ENCODE measurements around the gene SAMD9. TPM values are rescaled to one million over a fixed set of nuclear protein-coding genes. Genes with fewer than 3 reads are reported as not detected.
"Not testable (repeated sequence)": the region's sequence is repeated elsewhere in the genome, so short reads cannot be mapped to it uniquely, and the experiment has no call there.

The SAMD9 gene
- total RNA-seq, 1 experiment from 2014 or later = 6.0 TPM

DNA sequence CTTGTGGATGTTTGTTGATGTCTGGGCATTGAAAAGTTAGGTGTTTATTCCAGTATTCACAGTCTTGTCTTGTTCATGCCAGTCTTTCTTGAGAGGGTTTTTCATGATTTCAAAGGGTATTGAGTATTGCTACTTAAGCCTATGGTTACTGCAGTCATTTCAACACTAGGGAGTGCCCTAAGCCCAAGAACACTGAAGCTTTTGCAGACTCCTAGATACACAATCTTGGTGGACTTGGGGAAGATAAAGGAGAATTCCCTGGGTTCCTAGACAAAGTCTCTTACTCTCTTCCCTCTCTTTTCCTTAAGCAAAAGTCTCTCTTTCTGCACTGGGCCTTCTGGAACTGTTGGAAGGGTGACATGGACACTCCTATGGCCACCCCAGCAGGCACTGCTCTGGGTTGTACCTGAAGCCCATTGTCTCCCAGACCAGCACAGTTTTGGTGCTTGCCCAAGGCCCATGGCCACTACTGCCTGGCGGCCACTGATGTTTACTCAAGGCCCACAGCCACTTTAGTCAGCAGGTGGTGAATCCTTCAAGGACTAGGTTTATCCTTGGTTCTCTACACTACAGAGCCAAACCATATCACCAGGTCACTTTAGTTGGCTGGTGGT lies 24.9 kb downstream of the SAMD9 start:
- Histone ChIP-seq H3K27me3 (ENCODE audit: control insufficient read depth, insufficient read depth, low read length) (peaks cover 3% of the 10 kb centered on the region; the same call in 1 of the 2 replicates), H3K4me1 (ENCODE audit: control insufficient read depth, insufficient read depth, low read length) (no peaks in the 10 kb centered on the region)
- TF ChIP-seq, protein P1, sequence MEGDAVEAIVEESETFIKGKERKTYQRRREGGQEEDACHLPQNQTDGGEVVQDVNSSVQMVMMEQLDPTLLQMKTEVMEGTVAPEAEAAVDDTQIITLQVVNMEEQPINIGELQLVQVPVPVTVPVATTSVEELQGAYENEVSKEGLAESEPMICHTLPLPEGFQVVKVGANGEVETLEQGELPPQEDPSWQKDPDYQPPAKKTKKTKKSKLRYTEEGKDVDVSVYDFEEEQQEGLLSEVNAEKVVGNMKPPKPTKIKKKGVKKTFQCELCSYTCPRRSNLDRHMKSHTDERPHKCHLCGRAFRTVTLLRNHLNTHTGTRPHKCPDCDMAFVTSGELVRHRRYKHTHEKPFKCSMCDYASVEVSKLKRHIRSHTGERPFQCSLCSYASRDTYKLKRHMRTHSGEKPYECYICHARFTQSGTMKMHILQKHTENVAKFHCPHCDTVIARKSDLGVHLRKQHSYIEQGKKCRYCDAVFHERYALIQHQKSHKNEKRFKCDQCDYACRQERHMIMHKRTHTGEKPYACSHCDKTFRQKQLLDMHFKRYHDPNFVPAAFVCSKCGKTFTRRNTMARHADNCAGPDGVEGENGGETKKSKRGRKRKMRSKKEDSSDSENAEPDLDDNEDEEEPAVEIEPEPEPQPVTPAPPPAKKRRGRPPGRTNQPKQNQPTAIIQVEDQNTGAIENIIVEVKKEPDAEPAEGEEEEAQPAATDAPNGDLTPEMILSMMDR (IDR thresholded peaks at IDR 0.05) = peak; percentile 35; the same call in 1 of the 2 replicates
- no peak for TF ChIP-seq POLR2AphosphoS5 (IDR thresholded peaks at IDR 0.05; ENCODE audit: low read depth, low read length)

DNA sequence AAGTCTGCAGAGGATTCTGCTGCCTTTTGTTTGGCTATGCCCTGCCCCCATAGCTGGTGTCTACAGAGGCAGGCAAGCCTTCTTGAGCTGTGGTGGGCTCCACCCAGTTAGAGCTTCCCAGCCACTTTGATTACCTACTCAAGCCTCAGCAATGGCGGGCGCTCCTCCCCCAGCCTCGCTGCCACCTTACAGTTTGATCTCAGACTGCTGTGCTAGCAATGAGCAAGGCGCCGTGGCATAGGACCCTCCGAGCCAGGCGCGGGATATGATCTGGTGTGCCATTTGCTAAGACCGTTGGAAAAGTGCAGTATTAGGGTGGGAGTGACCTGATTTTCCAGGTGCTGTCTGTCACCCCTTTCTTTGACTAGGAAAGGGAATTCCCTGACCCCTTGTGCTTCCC lies 44.4 kb downstream of the SAMD9 start:
- H3K4me3 ChIP-seq (ENCODE audit: low read depth in 2 of 2, low read length in 2 of 2); H3K27me3 ChIP-seq (ENCODE audit: control insufficient read depth, insufficient read depth, low read length); POLR2A ChIA-PET; H3K27ac ChIP-seq (ENCODE audit: low read length); H3K36me3 ChIP-seq (ENCODE audit: control insufficient read depth, insufficient read depth, low read length); CTCF ChIA-PET; BruUV-seq (replicated peaks); ATAC-seq; in situ Hi-C loops (cut with HindIII; ENCODE audit: low pct_unique_long_range_greater_than_20kb, low sequenced_read_pairs); H3K4me1 ChIP-seq (ENCODE audit: control insufficient read depth, insufficient read depth, low read length); H3K9me3 ChIP-seq (ENCODE audit: control insufficient read depth, insufficient read depth, low read depth, low read length); DNase-seq (ENCODE audit: low read depth, low spot score); intact Hi-C loops (cut with micrococcal nuclease; ENCODE audit: unreplicated experiment): not testable (repeated sequence)

More for the DNA sequence above, 24.9 kb downstream of the SAMD9 start:
- Histone ChIP-seq H3K4me3 (ENCODE audit: low read depth in 2 of 2, low read length in 2 of 2) (no peak overlapping the region), H3K9me3 (ENCODE audit: control insufficient read depth, insufficient read depth, low read depth, low read length) (no peaks in the 10 kb centered on the region), H3K27ac (ENCODE audit: low read length) (no peak overlapping the region), H3K36me3 (ENCODE audit: control insufficient read depth, insufficient read depth, low read length) (no peaks in the 10 kb centered on the region)
- in situ Hi-C loops (cut with HindIII; ENCODE audit: low pct_unique_long_range_greater_than_20kb, low sequenced_read_pairs) (no loop called here), intact Hi-C loops (cut with micrococcal nuclease; ENCODE audit: unreplicated experiment) (loop anchor here (2.0 kb wide), 1 partner anchor 136 kb away; no protein-coding TSS in a partner anchor)
- ChIA-PET POLR2A (no interaction called here), CTCF (no interaction called here)
- peak; percentile 84 for ATAC-seq
- BruUV-seq (replicated peaks) = no TSS peak
- peak; percentile 25 for DNase-seq (ENCODE audit: low read depth, low spot score)

DNA sequence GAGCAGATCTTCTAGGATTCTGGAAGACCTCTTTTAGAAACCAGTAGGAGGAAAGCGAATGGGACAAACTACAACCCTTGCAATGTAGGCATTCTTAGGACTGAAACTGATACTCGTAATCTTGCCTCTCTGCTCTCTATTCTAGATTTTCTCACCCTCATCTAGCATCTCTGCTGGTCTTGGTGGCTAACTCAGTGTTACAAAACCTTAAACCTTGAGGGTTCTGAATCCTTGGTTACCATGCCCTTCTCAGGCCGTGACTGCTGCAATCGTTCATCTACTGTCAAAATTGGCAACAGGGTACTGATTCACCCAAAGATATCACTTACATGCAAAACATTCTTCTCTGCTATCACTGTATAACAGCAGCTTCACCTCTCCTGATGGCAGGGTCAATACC lies 55.2 kb downstream of the SAMD9 start:
- H3K27ac ChIP-seq (ENCODE audit: low read length) = no peak overlapping the region
- no peak for ATAC-seq
- TF ChIP-seq TCF7L2 (IDR thresholded peaks at IDR 0.05; ENCODE audit: low read depth, low read length) = no peak
- TF ChIP-seq, protein P2, sequence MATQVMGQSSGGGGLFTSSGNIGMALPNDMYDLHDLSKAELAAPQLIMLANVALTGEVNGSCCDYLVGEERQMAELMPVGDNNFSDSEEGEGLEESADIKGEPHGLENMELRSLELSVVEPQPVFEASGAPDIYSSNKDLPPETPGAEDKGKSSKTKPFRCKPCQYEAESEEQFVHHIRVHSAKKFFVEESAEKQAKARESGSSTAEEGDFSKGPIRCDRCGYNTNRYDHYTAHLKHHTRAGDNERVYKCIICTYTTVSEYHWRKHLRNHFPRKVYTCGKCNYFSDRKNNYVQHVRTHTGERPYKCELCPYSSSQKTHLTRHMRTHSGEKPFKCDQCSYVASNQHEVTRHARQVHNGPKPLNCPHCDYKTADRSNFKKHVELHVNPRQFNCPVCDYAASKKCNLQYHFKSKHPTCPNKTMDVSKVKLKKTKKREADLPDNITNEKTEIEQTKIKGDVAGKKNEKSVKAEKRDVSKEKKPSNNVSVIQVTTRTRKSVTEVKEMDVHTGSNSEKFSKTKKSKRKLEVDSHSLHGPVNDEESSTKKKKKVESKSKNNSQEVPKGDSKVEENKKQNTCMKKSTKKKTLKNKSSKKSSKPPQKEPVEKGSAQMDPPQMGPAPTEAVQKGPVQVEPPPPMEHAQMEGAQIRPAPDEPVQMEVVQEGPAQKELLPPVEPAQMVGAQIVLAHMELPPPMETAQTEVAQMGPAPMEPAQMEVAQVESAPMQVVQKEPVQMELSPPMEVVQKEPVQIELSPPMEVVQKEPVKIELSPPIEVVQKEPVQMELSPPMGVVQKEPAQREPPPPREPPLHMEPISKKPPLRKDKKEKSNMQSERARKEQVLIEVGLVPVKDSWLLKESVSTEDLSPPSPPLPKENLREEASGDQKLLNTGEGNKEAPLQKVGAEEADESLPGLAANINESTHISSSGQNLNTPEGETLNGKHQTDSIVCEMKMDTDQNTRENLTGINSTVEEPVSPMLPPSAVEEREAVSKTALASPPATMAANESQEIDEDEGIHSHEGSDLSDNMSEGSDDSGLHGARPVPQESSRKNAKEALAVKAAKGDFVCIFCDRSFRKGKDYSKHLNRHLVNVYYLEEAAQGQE (IDR thresholded peaks at IDR 0.05; ENCODE audit: insufficient read depth in 1 of 2, low read depth in 2 of 2, low read length in 1 of 2) = no peak
- no peak for TF ChIP-seq SIN3A (IDR thresholded peaks at IDR 0.05; ENCODE audit: borderline replicate concordance, insufficient read depth, low read depth, low read length)
- TF ChIP-seq, protein P1 (IDR thresholded peaks at IDR 0.05) = no peak
- TF ChIP-seq POLR2AphosphoS5 (IDR thresholded peaks at IDR 0.05; ENCODE audit: low read depth, low read length) = no peak
- no TSS peak for BruUV-seq (replicated peaks)
- H3K36me3 ChIP-seq (ENCODE audit: control insufficient read depth, insufficient read depth, low read length) = no peaks in the 10 kb centered on the region
- no peaks in the 10 kb centered on the region for H3K4me1 ChIP-seq (ENCODE audit: control insufficient read depth, insufficient read depth, low read length)
- 0 out of 2 replicates have a peak, but pooled peaks cover 3% of the 10 kb centered on the region for H3K27me3 ChIP-seq (ENCODE audit: control insufficient read depth, insufficient read depth, low read length)
- ChIA-PET CTCF (no interaction called here), POLR2A (interaction anchor here (0.7 kb wide), 1 partner anchor 471 kb away, joined by 4 read pairs; no protein-coding TSS in a partner anchor)
- in situ Hi-C loops (cut with HindIII; ENCODE audit: low pct_unique_long_range_greater_than_20kb, low sequenced_read_pairs) (no loop called here), intact Hi-C loops (cut with micrococcal nuclease; ENCODE audit: unreplicated experiment) (no loop called here)
- no peak for DNase-seq (ENCODE audit: low read depth, low spot score)
- no peaks in the 10 kb centered on the region for H3K9me3 ChIP-seq (ENCODE audit: control insufficient read depth, insufficient read depth, low read depth, low read length)
- no peak overlapping the region for H3K4me3 ChIP-seq (ENCODE audit: low read depth in 2 of 2, low read length in 2 of 2)

Measured in Panc1 (cell line).